ENCODE results near the gene NPFF.

Gene NPFF

DNA sequence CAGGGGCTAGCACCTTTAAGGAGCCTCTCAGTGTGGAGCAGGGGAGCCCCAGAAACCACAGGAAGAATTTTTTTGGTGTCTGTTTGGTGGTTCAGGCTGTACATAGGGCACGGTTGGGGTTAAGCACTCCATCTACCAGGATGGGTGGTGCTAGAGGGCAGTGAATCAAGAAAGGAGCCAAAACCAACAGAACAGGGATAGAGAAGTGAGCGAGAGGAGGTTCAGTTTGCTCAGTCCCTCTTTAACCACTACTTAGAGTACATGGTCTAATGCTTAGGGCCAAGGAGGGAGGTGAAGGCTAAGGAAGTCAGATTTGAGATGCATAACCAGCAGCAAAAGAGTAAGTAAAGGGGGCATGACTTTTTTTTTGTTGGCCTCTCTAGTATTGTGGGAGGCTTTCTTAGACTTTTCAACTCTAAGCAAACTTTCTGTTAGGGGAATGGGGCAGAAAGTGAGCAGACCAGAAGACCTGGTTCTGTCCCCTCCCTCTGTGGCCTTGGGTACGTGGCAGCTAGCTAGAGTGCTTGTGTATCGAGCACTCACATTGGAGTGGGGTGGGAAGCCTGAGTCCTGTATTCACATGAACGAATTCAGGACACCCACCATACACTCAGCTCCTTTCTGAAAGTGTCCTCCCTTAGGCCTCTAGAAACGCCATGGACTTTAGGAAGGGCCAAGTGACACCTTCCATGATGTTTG is 6.6 kb upstream of the NPFF start:
- no peak for DNase-seq (ENCODE audit: low read depth)

DNA sequence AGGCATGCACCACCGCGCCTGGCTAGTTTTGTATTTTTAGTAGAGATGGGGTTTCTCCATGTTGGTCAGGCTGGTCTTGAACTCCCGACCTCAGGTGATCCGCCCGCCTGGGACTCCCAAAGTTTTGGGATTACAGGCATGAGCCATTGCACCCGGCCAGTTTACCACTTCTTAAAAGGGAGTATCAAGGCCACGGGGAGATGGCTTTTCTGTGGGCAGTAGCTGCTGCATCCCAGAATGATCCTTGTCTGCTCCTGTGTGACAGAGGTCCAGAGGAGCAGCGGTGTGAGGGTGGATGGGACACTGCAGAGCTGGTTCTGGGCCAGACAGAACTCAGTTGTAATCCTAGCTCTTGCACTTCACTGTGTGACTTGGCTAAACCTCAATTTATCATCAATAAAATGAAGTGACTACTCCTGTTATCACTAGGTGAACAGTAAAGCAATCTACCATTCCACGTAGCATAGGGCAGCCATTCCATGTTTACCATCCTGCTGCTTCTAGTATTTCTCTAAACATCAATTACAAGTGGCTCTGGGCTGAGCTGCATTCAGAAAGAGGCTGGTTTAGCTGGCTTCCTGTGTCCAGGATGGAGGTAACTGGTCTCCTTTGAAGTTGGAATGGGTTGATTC is 3.0 kb upstream of the NPFF start:
- DNase-seq (ENCODE audit: low read depth) = no peak

DNA sequence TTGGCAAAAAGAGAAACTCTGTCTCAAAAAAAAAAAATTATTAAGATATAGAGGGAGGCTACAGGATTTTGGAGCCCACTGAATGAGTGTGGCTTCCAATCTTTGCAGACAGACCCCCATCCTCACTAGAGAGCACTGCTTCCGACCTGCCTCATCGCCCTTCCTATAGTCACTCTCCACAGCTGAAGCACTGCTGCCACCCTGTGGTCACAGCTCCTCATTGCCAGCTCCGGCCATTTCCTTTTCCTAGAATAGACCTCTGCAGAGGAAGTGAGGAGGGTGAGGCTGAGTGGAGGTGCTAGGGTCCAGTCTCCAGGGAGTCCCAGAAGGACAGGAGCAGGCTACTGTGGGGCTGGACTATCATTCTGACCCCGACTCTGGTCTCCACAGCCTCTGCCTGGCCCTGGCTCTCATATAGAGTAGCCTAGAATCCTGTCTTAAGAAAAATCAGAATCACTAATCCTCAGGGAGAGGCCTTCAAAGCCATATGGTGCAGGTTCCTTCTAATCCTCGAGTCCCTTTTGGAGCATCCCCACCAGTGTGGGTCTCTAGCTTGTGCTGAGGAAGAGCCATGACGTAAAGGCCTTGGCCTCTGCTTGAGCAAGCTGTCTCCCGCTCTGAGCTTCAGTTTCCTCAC is 1.4 kb upstream of the NPFF start:
- peak; percentile 74 for DNase-seq (ENCODE audit: low read depth)

DNA sequence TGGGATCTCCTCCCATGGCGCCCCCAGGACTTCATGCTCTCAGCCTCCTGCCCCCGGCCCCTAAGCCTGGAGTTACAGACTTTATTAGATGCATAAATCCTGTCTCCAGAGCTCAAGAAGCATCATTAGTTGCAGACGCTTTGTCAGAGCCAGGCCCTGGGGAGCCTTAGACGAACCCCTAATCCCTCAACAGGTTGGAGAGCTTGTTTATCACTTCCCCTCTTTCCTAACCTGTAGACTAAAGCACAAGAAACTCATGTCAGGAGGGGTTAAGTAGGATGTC is 260 bp upstream of the NPFF start:
- no peak for DNase-seq (ENCODE audit: low read depth)

DNA sequence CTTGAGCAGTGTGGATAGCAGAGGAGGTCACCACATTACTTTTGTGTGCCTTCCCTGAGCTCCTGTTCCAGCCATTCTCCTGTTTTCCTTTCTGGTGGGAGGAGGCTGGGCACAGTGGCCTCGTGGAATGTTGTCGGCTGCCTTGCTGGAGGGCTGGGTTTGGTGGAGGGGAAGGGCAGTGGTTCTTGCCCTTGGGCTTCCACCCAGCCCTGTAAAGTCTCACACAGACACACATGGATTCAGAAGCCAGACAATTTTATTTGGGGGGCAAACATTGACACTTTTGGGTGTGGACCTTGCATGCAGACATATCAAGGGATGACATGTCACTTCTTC is 866 bp downstream of the NPFF start:
- DNase-seq (ENCODE audit: low read depth) = no peak

DNA sequence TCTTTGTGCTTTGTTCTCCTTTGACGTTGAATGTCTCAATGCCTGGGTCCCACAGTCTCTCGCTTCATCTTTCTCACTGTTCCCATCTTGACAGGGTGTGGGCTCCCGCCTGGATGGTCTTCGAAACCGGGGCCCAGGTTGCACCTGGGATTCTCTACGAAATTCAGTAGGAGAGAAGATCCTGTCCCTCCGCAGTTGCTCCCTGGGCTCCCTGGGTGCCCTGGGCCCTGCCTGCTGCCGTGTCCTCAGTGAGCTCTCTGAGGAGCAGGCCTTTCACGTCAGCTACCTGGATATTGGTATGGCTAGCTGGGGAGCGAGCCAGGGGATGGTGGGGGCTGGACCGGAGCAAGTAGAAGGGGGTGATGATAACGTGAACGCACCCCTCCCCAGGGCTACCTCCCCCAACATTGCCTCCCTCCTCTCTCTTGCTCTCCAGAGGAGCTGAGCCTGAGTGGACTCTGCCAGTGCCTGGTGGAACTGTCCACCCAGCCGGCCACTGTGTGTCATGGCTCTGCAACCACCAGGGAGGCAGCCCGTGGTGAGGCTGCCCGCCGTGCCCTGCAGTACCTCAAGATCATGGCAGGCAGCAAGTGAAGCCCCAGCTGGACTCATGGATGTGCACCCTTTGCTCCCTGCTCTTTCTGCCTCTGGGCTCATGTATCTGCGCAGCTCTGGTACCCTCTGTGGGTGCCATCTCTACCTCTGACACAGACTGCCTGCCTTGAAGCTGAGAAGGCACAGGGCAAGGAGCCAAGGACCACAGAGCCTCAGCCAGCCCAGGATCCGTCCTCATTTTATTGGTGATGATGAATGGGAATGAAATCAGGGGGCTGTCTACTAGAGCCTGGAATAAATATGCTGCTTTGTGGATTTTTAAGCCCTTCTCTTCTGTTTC is 1.5 kb downstream of the NPFF start:
- no peak for DNase-seq (ENCODE audit: low read depth)

DNA sequence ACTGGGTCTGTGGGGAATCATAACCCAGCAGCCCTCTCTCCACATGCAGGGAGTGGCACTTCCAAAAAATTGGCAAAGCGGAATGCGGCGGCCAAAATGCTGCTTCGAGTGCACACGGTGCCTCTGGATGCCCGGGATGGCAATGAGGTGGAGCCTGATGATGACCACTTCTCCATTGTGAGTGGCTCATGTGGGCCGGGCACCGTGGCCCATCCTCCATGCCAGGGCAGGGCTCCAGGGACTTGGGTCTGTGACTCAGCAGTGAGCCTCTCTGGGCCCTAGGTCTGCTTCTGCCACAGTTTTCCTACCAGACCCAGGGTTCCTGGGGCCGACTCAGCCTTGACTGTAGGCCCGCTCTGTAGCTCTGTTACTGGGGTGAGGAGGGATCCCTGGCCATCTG is 2.2 kb downstream of the NPFF start:
- no peak for DNase-seq (ENCODE audit: low read depth)

DNA sequence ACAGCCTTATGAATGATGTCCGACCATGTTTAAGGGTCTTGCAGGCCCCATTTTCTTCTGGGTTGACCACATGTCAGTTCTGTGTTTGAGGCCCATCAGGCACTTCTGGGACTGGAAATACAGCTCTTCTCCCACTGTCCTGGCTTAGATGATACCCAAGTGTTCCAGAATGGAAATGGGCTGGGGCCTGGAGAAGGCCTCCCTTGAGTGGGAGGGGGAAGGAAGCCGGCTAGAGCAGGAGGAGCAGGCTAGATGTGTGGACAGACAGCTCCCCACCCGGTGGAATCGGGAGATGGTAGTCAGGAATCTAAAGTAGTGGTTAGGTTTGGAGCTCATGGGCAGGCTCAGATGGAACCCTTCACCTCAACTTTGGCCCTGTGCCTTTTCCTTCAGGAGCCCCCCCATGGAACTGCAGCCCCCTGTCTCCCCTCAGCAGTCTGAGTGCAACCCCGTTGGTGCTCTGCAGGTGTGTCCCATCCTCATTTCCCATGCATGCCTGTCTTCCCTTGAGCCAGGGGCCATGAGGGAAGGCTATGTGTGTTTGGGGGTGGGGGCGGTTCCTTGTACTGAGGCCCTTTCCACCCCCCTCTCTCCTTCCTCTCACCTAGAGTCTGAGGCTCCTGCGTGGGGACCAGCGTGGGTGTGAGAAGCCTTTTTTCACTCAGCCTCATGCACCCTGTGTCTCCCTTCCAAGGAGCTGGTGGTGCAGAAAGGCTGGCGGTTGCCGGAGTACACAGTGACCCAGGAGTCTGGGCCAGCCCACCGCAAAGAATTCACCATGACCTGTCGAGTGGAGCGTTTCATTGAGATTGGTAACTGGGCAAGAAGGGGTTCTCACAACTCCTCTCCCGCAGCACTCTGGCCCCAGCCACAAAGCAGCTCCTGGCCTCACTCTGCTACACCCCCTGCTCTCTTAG is 3.0 kb downstream of the NPFF start:
- no peak for DNase-seq (ENCODE audit: low read depth)

DNA sequence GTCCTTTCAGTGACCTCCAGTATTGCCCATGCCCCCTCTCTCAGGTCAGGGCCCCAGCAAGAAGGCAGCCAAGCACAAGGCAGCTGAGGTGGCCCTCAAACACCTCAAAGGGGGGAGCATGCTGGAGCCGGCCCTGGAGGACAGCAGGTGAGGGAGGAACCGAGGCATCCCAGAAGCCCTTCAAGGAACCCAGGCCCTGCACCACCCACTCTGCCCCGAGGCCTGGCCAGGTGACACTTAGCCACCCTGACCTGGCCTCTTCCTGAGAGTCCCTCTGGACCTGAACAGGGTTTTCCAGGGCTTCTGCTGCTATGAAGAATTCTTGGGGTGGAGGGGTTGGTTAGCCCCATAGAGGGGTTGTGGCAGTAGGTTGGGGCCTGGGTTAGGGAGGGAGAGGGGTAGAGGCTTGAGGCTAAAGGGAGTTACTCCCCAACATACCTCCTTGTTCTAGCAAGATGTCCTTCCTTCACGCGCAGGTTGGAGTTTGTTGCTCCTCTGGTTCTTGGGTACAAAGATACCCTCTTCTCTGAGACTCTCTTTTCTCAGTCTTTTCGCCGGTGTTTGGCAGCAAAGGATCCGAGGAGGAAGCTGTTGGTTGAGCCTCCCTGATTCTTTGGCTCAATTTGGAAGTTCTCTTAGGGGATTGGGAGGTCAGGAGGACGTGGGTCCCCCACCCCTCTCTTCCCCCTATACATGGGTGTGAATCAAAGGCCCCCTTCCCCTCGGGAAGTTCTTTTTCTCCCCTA is 4.1 kb downstream of the NPFF start:
- DNase-seq (ENCODE audit: low read depth) = no peak

DNA sequence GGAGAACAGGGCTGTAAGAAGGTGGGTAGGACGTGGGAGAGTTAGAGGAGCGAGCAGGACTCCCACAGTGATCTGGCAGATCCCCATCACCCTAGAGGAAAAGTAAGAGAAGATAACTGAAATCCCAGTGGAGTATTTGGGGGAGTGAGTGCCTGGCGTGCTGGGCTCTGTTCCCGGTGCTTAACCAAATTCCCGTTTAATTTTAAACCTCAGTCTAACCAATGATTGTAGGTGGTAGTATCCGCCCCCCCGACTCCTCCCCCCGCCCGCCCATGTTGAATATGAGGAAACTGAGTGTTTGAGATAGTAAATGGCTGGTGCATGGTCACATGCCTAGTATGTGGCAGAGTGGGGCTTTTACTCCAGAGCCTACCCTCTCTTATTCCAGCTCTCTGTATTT is 5.0 kb downstream of the NPFF start:
- no peak for DNase-seq (ENCODE audit: low read depth)

DNA sequence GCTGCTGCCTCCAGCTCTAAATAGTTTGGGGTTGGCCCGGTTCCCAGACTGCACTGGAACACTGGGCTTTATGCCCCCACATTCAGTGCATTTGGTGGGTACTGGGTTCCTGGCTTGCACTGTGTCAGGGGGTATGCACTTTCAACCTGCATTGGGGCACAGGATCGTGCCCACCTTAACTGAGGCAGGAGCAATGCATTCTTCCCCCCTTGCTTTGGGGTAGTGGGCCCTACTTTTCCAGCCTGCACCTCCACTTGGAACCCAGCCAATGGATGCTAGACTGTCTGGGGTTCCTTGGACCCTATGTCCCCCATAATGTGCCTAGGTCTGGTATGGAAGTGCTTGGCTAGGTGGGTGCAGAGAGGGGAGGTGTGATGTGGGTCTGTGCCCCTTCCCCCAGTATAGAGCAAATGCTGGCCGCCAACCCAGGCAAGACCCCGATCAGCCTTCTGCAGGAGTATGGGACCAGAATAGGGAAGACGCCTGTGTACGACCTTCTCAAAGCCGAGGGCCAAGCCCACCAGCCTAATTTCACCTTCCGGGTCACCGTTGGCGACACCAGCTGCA is 5.6 kb downstream of the NPFF start:
- DNase-seq (ENCODE audit: low read depth) = no peak

DNA sequence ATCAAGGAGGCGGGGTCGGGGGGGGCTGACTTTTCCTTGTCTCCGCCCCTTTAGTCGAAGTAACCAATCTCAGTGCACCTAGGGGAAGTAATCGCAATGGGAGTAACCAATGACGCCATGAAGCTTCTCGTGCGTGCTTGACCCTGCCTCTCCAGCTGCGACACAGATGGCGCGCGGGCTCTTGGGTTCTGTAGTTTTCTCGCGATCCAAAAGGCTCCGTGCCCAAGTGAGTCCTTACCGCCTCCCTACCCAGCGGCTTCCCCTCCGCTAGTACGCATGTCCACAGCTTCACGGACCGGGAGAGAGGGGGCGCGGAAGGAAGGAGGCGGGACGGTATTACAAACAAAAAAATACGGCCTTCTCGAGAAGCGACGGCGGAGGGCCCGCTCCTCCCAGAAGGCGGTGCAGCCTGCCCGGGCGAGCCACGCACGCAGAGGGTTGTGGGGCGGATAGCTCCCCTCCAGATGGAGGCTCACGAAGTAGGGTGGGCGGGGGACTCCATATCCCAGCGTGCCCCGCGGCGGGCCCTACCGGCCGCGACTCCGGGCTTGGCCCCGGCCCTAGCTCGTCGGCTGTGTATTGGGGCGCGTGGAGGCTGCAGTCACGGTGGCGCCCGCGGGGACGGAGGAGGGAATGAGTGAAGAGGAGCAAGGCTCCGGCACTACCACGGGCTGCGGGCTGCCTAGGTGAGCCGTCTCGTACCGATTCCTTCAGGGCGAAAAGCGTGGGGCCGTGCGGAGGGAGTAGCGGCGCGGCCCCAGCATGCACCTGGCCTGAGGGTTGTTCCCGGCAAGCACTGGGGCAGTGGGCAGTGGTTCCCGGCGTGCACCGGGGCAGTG is 6.3 kb downstream of the NPFF start, which contains the start of gene TARBP2:
Gene TARBP2, plus strand, starts transcription at position 508 of the 839 bp plus-strand sequence. Its CDS starts 126 bp downstream, at position 634.
- DNase-seq (ENCODE audit: low read depth) = peak; percentile 98

DNA sequence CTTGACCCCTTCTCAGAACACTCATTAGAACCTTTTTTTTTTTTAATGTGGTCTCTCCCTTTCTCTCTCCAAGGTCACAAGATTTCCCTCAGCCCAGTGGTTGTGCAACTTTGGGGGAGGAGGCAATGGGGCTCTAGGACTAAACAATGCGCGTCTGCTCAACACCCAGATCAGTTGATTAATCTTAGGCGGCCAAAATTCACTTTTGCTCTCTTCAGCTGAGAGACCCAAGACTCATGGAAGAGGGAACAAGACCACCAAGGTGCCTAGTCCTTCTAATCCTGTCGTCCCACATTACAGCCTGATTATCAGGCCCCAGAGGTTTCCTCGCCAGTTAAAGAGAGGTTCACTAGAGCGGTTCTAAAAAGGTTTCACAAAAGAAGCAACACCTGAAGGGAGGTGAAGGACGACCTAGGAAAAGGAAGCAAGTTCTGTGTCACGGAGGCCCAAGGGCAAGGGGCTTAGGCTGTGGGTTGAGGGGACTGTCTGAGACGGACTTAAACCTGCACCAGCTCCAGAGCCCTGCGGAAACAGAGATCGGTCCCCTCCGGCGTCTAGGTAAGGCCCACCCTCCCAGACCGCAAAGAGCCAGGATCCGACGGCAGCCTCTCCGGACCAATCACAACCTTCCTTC is 7.0 kb downstream of the NPFF start:
- DNase-seq (ENCODE audit: low read depth) = no peak

DNA sequence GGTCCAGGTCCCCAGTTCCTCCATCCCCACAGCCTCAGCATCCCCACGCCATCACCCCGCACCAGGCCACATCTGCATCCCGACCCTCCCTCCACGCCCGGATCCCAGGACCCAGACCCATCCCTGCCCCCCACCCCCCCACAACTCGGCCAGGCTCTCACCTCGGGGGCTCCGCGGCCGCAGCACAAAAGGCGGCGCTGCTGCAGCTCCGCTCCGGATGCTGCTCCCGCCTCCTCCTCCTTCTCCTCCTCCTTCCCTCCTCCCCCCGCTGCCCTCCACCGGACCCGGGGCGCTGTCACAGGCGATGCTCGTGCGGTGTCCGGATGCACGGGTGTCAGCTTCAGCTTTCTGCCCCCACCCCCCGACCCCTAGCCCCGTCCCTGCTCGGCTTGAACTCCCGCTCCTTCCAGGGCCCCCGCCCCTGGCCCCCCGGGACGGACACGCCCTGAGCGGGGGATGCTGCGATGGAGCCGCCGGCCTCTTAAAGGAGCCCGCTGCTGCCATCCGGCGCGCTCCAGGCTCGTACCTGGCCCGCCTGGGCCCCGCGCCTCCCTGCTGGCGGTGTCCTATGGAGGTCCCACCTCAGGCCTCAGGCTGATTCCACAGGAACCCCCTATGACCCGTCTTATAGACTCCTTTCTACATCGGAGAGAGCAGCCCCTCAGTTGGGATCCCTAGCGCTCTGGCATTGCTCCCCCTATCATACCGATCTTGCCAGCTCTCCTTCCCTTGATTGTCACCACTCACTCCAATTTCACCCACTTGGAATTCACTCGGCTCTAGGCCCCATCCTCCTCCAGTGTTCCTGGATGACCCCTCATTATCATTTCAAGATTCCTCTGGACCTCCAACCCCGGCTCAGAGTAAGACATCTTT is 7.8 kb downstream of the NPFF start, which contains the start of gene MAP3K12:
Gene MAP3K12, minus strand, starts transcription at position 193 of the 876 bp plus-strand sequence. CDS start 12,067 bp downstream, outside the sequence.
- DNase-seq (ENCODE audit: low read depth) = peak; percentile 47

DNA sequence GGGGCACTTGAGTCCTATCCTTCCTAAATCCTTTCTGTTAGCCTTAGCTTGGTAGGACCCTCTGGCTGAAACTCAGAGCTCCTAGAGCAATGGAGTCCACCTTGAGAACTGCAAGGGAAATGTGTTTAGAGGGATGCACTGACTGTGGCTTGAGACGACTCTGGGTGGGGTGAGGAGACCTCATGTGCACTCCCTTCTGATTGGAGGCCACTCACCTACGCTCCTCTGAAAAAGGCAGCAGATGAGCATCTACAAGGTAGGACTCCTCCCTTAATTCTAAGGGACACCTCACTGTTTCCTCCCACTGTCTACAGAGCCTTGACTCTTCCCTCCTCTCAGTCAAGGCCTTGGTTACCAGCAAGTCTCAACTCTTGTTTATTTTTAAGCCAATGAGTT is 9.1 kb downstream of the NPFF start:
- DNase-seq (ENCODE audit: low read depth) = no peak

DNA sequence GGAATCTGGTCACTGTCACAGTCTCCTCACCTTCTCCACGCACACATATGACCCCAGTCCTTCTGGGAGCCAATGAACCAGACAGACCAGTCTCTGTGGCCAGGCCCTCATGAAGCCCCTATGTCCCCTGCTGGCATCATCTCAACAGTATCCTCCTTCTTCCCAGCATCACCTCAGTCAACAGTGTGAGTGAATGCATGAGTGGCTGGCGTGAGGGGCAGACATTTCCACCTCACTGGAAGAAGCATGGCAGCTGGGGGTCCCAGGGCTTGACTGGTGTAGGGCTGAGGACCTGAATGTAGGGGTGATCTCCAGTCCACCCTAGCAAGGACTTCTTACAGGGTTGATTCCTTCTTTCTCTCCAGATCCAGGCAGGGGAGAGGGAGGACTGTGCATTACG is 9.8 kb downstream of the NPFF start:
- DNase-seq (ENCODE audit: low read depth) = no peak

DNA sequence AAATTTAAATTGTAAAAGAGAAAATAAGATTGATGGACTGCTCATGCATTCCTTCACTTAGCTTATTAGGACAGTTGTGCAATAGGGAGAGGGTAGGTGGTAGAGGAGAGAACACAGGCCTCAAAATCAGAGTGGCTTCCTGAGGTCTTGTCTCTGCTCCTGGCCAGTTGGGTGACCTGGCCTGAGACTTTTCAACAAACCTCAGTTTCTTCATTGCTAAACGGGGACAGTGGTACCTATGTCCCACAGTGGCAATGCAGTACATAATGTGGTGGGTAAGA is 10.6 kb downstream of the NPFF start:
- no peak for DNase-seq (ENCODE audit: low read depth)

Measured in activated gamma-delta T cell treated with anti-CD3 and anti-CD28 coated beads, Interleukin-2, amount 50 U/mL, for 16 hours (primary cell).